Measurements from ENCODE around the gene MIEN1.
"Not testable (repeated sequence)": the region's sequence is repeated elsewhere in the genome, so short reads cannot be mapped to it uniquely, and the experiment has no call there.

The MIEN1 gene

DNA sequence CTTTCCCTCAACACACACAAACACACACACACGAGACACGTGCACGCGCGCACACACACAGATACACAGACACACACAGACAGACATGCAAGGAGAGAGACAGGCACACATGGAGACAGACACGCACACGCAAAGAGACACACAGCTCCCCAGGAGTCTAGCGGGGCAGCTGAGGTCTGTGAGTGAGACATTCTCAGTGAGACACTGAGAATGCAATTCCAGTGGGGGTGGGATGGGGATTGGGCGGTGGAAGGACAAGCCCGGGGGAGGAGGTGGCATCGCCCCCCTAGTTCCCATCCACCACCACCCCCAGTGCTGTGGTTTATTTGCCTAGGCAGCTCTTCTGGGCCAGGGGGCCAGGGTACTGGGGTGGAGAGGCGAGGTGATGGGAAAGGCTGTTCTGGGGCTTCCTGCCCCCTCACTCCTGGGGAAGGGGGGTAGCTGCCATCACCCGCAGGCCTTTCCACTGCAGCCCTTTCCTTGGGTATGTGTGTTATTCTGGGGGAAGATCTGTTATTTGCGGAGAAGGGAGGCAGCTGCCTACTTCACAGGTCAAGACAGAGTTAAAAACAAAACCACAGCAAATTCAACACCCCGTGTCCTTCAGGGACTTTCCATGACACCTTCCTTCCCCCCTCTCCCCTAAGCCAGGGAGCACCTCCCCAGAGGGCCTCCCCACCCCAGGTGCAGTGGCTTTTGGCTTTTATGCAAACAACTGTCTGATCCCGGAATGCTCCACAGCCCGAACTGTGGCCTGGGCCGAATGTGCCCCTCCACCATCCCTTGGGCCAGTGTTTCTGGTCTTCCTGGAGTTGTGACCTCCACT lies 25.4 kb upstream of the MIEN1 start:
- DNase-seq = no peak

DNA sequence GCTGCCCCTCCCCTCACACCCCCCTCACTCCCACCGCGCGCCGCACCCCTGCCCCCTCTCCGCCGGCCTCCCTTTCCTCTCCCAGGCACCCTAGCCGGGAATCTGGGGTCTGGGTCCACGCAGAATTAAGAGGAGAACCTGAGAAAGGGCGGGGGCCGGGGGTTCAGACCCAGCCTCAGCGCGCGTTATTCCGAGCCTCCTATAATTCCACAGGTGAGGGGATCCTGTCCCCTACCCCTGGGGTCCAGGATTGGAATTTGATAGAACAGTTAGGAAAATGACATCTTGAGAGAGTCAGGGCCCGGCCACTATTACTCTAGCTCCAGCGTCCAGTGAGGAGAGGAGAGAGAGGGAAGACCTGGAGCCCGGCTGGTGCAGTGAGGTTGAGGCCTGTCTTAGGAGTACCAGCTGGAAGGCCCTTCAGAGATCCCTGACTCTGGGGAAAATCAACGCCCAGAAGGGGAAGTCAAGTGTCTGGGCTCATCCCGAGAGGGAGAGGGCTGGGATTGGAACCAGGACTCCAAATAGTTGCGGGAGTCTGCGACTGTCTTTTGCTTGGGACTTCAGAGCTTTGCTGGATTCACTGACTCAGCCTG lies 24.7 kb upstream of the MIEN1 start:
- DNase-seq = no peak

DNA sequence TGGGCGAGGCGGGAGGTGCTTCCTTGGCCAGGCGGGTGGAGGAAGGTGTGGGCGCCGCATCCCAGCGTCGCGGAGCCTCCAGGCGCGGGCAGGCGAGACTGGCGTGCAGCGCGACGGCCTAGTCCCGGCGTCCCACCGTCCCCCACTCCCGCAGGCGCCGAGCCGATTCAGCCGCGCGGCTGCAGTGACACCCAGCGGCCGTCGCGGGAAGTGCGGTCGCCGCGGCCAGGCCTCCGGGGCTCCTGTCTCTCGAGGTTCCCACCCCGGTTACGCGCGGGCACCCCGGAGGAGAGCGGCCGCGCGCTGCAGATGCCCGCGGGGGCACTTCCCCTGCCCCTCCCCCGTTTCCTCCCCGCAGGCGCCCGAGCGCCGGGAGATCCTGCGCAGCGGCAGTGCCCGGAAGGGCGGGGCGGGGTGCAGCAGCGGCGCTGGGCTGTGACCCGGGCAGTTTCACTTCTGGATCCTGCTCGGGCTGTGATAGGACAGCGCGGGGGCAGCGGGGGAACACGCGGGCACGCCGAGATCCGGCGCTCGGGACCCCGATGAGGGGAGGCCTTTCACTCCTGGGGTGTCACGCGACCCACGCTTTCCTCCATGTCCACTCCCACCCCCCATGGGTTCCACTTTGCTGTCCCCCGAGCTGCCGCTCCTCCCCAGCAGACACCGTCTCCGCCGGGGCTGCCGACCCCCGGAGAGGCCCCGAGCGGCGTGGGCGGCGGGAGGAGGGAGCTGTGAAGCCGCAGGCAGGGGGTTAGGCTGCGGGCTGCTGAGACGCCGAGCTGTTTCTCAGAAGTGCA lies 24.0 kb upstream of the MIEN1 start:
- DNase-seq = peak; percentile 95

DNA sequence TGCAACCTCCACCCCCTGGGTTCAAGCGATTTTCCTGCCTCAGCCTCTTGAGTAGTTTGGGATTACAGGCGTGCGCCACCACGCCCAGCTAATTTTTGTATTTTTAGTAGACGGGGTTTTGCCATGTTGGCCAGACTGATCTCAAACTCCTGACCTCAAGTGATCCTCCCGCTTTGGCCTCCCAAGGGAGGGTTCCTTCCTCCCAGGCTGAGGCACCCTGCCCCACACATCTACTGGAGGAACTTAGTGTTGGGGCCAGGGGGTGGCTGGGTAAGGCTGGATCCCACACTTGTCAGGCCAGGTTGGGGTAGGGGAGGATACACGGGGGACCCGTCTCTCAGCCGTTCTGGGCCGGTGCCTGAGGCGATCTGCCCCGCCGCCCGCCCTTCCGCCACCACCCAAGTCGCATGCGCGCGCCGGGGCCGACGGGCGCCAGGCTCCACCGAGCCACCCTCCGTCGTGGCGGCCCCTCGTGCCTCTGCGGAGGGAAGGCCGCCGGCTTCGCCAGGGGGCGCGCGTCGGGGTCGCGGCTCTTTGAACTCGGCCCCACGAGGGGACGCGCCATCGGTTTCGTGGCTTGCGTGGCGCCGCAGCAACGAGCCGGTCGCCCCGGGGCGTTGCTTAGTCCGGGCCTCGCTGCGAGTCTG lies 23.3 kb upstream of the MIEN1 start:
- peak; percentile 55 for DNase-seq

DNA sequence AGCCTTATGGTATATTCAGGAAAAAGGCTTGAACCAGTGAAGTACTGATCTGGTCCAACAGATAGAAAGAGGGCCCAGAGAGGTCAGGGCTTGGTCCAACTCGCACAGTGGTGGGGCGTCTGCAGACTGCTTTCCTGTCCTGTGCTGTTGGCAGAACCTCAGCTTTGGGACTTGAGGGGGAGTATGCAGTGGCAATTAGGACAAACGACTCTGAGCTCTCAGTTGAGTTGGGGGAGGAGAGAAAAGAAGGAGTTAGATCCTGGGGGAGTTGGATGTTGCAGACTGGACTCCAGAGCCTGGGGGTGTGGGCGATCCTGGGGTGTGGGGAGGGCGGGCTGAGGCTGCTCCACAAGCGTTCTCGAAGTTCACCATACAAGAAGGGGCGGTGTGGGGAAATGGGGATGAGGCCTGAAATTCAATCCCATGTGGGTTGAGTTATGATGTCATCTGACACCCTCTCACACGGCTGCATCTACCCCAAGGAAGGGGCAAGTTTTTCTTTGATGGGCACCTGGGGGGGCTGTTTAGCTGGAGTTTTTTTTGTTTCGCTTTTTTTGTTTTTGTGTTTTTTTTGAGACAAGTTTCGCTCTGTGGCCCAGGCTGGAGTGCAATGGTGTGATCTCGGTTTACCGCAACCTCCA lies 22.0 kb upstream of the MIEN1 start:
- no peak for DNase-seq

- no peak for DNase-seq
Measured at GRCh38 chr17:39751637-39752036, 21.3 kb upstream of the MIEN1 start.

GRCh38 chr17:39751016-39751543 lies 20.7 kb upstream of the MIEN1 start:
- no peak for DNase-seq

GRCh38 chr17:39750131-39751015 lies 20.0 kb upstream of the MIEN1 start:
- no peak for DNase-seq

GRCh38 chr17:39748444-39749034 lies 18.2 kb upstream of the MIEN1 start:
- not testable (repeated sequence) for DNase-seq

DNA sequence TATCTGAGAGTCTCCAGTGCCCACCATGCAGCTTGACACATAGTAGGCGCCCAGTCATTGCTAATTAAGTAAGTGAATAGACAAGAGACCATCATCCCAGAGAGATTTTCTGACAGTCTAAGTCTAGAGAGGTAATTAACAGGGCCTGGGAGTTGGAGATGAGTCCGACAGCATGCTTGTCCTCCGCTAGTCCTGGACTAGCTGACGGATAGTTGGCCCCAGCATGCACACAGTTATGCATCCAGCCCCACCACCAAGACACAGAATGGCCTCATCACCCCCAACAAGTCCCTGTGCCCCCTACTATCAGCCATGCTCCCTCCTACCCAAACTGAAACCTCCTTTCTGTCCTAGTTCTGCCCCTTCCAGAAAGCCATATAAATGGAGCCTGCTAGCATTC lies 17.4 kb upstream of the MIEN1 start:
- no peak for DNase-seq

GRCh38 chr17:39746145-39746461 lies 15.8 kb upstream of the MIEN1 start:
- DNase-seq = no peak

DNA sequence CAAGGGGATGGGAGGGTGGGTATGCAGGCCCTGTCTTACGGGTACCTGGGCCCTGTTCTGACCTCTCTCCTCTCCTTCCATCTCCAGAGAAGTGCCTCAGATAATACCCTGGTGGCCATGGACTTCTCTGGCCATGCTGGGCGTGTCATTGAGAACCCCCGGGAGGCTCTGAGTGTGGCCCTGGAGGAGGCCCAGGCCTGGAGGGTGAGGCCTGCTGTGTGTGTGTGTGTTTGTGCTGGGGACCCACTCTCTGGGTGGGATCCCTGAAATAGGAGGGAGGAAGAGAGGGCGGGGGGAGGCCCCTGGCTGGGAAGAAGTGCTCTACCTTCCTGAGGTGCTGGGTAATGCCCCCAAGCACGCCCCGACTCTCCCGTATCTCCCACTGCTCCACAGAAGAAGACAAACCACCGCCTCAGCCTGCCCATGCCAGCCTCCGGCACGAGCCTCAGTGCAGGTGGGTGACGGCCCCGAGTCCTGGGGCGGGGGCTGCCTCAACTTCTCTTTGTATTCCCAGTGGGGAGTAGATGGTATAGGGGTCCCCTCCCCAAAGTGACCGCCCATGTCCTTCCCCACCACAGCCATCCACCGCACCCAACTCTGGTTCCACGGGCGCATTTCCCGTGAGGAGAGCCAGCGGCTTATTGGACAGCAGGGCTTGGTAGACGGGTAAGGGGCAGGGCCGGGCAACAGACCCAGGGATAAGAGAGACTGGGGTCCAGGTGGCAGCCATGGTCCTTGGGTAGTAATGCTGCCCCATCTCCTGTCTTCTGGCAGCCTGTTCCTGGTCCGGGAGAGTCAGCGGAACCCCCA lies 15.2 kb upstream of the MIEN1 start:
- no peak for DNase-seq

- DNase-seq = no peak
Measured at GRCh38 chr17:39744836-39745215, 14.5 kb upstream of the MIEN1 start.

GRCh38 chr17:39744075-39744835 lies 13.9 kb upstream of the MIEN1 start:
- DNase-seq = no peak

- DNase-seq = no peak
Measured at GRCh38 chr17:39742856-39743436, 12.6 kb upstream of the MIEN1 start.

- no peak for DNase-seq
Measured at GRCh38 chr17:39742126-39742855, 12.0 kb upstream of the MIEN1 start.

GRCh38 chr17:39740357-39741111 lies 10.2 kb upstream of the MIEN1 start:
- DNase-seq = no peak

- no peak for DNase-seq
Measured at GRCh38 chr17:39739885-39740356, 9.6 kb upstream of the MIEN1 start.
